Suprapubic skin (tissue), 4 donors: ENCODE results near the gene C1orf87. TPM values are rescaled to one million over a fixed set of nuclear protein-coding genes. Genes with fewer than 3 reads are reported as not detected.

Experiments used
- DNase-seq, 2 donors: peaks; one replicate each; pipeline ENCODE4 v3.0.0-alpha.2; 2019; ENCODE audit warnings: low spot score in 2 of 2
- H3K27ac ChIP-seq: fragments of 200-600 bp; sonication (generic); one replicate; pipeline ENCODE4 v1.5.1; 2019
- H3K27me3 ChIP-seq: fragments of 200-600 bp; sonication (generic); one replicate; pipeline ENCODE4 v1.5.1; 2019
- H3K36me3 ChIP-seq: fragments of 200-600 bp; sonication (generic); one replicate; pipeline ENCODE4 v1.5.1; 2019
- H3K4me1 ChIP-seq: fragments of 200-600 bp; sonication (generic); one replicate; pipeline ENCODE4 v1.5.1; 2019
- H3K4me3 ChIP-seq: fragments of 200-600 bp; sonication (generic); one replicate; pipeline ENCODE4 v1.5.1; 2019; ENCODE audit warnings: mild to moderate bottlenecking
- H3K9me3 ChIP-seq: fragments of 200-600 bp; sonication (generic); one replicate; pipeline ENCODE4 v1.5.1; 2019
- CTCF ChIP-seq, 2 donors: fragments of 200-600 bp in 1 of 2; fragments of 450-650 bp in 1 of 2; sonication (generic) in 1 of 2; IDR thresholded peaks; one replicate each; pipeline ENCODE4 v1.5.1; 2016 to 2019; ENCODE audit warnings: antibody characterized with exemption in 2 of 2, mild to moderate bottlenecking in 1 of 2, moderate library complexity in 1 of 2
- EP300 ChIP-seq: sonication (generic); formaldehyde crosslinking; IDR thresholded peaks from one replicate; pipeline ENCODE4 v1.6.1; 2017; ENCODE audit warnings: antibody characterized with exemption
- POLR2A ChIP-seq, 2 donors: fragments of 450-650 bp; IDR thresholded peaks; one replicate each; pipeline ENCODE4 v1.6.1; 2017; ENCODE audit warnings: antibody characterized with exemption in 2 of 2, mild to moderate bottlenecking in 2 of 2, moderate library complexity in 2 of 2
- POLR2AphosphoS5 ChIP-seq, 3 donors: sonication (generic); formaldehyde crosslinking; IDR thresholded peaks; one replicate each; pipeline ENCODE4 v1.6.1; 2017; ENCODE audit warnings: antibody characterized with exemption in 3 of 3
- WGBS: methylation state at CpG from one replicate; pipeline ENCODE4 v1.1.5; 2018; 5-methylcytosine and 5-hydroxymethylcytosine counted together
- total RNA-seq, 4 donors: library from RNA; depleted of rRNA; stranded (reverse); fragments of >200 nt; gene quantifications; one replicate each; pipeline ENCODE4 v1.1.0, GENCODE V29; 2016

The C1orf87 gene
- total RNA-seq, 4 donors from 2014 or later: not detected

GRCh38 chr1:60078182-60078581 is 4.6 kb upstream of the C1orf87 start:
- no peak overlapping the region for H3K27ac ChIP-seq
- H3K4me1 ChIP-seq: peaks cover 4% of the 10 kb centered on the region
- no peaks in the 10 kb centered on the region for H3K36me3 ChIP-seq
- DNase-seq: no peak
- H3K27me3 ChIP-seq: peaks cover 26% of the 10 kb centered on the region
- H3K4me3 ChIP-seq: no peak overlapping the region
- H3K9me3 ChIP-seq: no peaks in the 10 kb centered on the region
- 77% methylated on average over 4 of the region's 4 CpGs for WGBS
- TF ChIP-seq POLR2A (IDR thresholded peaks at IDR 0.05): no peak
- TF ChIP-seq EP300: no peak
- no peak for TF ChIP-seq POLR2AphosphoS5 (IDR thresholded peaks at IDR 0.05)
- TF ChIP-seq CTCF (IDR thresholded peaks at IDR 0.05): no peak

- DNase-seq: no peak
- peaks cover 21% of the 10 kb centered on the region for H3K27me3 ChIP-seq
- no peak overlapping the region for H3K4me3 ChIP-seq
- no peaks in the 10 kb centered on the region for H3K9me3 ChIP-seq
- H3K36me3 ChIP-seq: no peaks in the 10 kb centered on the region
- H3K4me1 ChIP-seq: peaks cover 4% of the 10 kb centered on the region
- 46% methylated on average over 1 of the region's 1 CpG for WGBS
- TF ChIP-seq CTCF (IDR thresholded peaks at IDR 0.05): no peak
- TF ChIP-seq EP300: no peak
- TF ChIP-seq POLR2AphosphoS5 (IDR thresholded peaks at IDR 0.05): no peak
- TF ChIP-seq POLR2A (IDR thresholded peaks at IDR 0.05): no peak
- no peak overlapping the region for H3K27ac ChIP-seq
These were observed 2.3 kb downstream of the C1orf87 start for GRCh38 chr1:60071296-60071695.

GRCh38 chr1:60069691-60070090 is 3.9 kb downstream of the C1orf87 start:
- 92% methylated on average over 1 of the region's 1 CpG for WGBS
- no peaks in the 10 kb centered on the region for H3K36me3 ChIP-seq
- peaks cover 4% of the 10 kb centered on the region for H3K4me1 ChIP-seq
- H3K4me3 ChIP-seq: no peak overlapping the region
- H3K27me3 ChIP-seq: peaks cover 15% of the 10 kb centered on the region
- H3K27ac ChIP-seq: no peak overlapping the region
- no peaks in the 10 kb centered on the region for H3K9me3 ChIP-seq
- DNase-seq: no peak
- TF ChIP-seq CTCF (IDR thresholded peaks at IDR 0.05) (no peak), POLR2A (IDR thresholded peaks at IDR 0.05) (no peak), POLR2AphosphoS5 (IDR thresholded peaks at IDR 0.05) (no peak), EP300 (no peak)

- H3K36me3 ChIP-seq: no peaks in the 10 kb centered on the region
- H3K27me3 ChIP-seq: peaks cover 6% of the 10 kb centered on the region
- no peak for DNase-seq
- WGBS: 56% methylated on average over 1 of the region's 1 CpG
- no peak overlapping the region for H3K4me3 ChIP-seq
- H3K27ac ChIP-seq: no peak overlapping the region
- H3K9me3 ChIP-seq: no peaks in the 10 kb centered on the region
- TF ChIP-seq POLR2A (IDR thresholded peaks at IDR 0.05) (no peak), CTCF (IDR thresholded peaks at IDR 0.05) (no peak), EP300 (no peak), POLR2AphosphoS5 (IDR thresholded peaks at IDR 0.05) (no peak)
- no peaks in the 10 kb centered on the region for H3K4me1 ChIP-seq
These were observed 5.1 kb downstream of the C1orf87 start for GRCh38 chr1:60068393-60069045.

- Histone ChIP-seq H3K36me3 (no peaks in the 10 kb centered on the region), H3K4me1 (no peaks in the 10 kb centered on the region), H3K9me3 (no peaks in the 10 kb centered on the region), H3K27me3 (no peaks in the 10 kb centered on the region), H3K27ac (no peak overlapping the region), H3K4me3 (no peak overlapping the region)
- no peak for DNase-seq
- TF ChIP-seq POLR2AphosphoS5 (IDR thresholded peaks at IDR 0.05) (no peak), POLR2A (IDR thresholded peaks at IDR 0.05) (no peak), CTCF (IDR thresholded peaks at IDR 0.05) (no peak), EP300 (no peak)
- 58% methylated on average over 1 of the region's 1 CpG for WGBS
These were observed 7.6 kb downstream of the C1orf87 start for GRCh38 chr1:60066001-60066400.
